OCI-LY7 (cell line): Measurements from ENCODE around the gene SRSF4. TPM values are rescaled to one million over a fixed set of nuclear protein-coding genes. Genes with fewer than 3 reads are reported as not detected.

Experiments used
- BruUV-seq: library from RNA; stranded (reverse); fragments of 400-500 nt; replicated peaks from 2 replicates; lab custom pipeline; 2021; lab: Mats Ljungman, UMichigan
- CTCF ChIA-PET: fragments of 300-600 bp; sonication (Branson Sonifier 250); formaldehyde crosslinking; loops from one replicate; lab custom pipeline; 2022; ENCODE audit warnings: antibody characterized with exemption; ENCODE audit not compliant: unreplicated experiment; lab: Charles Lee
- POLR2A ChIA-PET: fragments of 300-600 bp; sonication (Branson Sonifier 250); formaldehyde crosslinking; loops from one replicate; lab custom pipeline; 2022; ENCODE audit warnings: antibody characterized with exemption; lab: Charles Lee
- DNase-seq: peaks from one replicate; pipeline ENCODE4 v3.0.0-alpha.2; 2015; ENCODE audit warnings: low spot score
- H2AFZ ChIP-seq: fragments of 200-600 bp; sonication (generic), shearing (Covaris generic); 2 replicates; pipeline ENCODE4 v1.6.1; 2014; ENCODE audit warnings: mild to moderate bottlenecking, antibody characterized with exemption, low read length, moderate library complexity
- H3K27ac ChIP-seq: fragments of 200-600 bp; sonication (generic); 2 replicates; pipeline ENCODE4 v1.5.1; 2014; ENCODE audit warnings: mixed run types, low read depth, mild to moderate bottlenecking, moderate library complexity, low read length, inconsistent platforms; ENCODE audit not compliant: poor library complexity, severe bottlenecking
- H3K36me3 ChIP-seq: fragments of 200-600 bp; sonication (generic); 2 replicates; pipeline ENCODE4 v1.6.1; 2014; ENCODE audit warnings: mild to moderate bottlenecking, antibody characterized with exemption, low read length, moderate library complexity, mixed read lengths; ENCODE audit not compliant: insufficient read depth
- H3K4me1 ChIP-seq: fragments of 200-600 bp; sonication (generic); 2 replicates; pipeline ENCODE4 v1.5.1; 2014; ENCODE audit warnings: mild to moderate bottlenecking, low read length; ENCODE audit not compliant: insufficient read depth, poor library complexity, severe bottlenecking
- H3K4me2 ChIP-seq: fragments of 200-600 bp; sonication (generic); 2 replicates; pipeline ENCODE4 v1.6.1; 2014; ENCODE audit warnings: mild to moderate bottlenecking, low read length
- H3K4me3 ChIP-seq: fragments of 200-600 bp; sonication (generic); 2 replicates; pipeline ENCODE4 v1.5.1; 2014; ENCODE audit warnings: mild to moderate bottlenecking, low read depth, low read length; ENCODE audit not compliant: poor library complexity, severe bottlenecking
- H3K79me2 ChIP-seq: fragments of 200-600 bp; sonication (generic); 2 replicates; pipeline ENCODE4 v1.6.1; 2016; ENCODE audit warnings: low read depth, mild to moderate bottlenecking, low read length, moderate library complexity, mixed read lengths; ENCODE audit not compliant: insufficient read depth
- H3K9me2 ChIP-seq: fragments of 200-600 bp; sonication (generic); 2 replicates; pipeline ENCODE4 v1.6.1; 2016; ENCODE audit warnings: mild to moderate bottlenecking, low read length, mixed read lengths; ENCODE audit not compliant: insufficient read depth
- H3K9me3 ChIP-seq: fragments of 200-600 bp; sonication (generic); 2 replicates; pipeline ENCODE4 v1.6.1; 2014; ENCODE audit warnings: mild to moderate bottlenecking, mixed run types, low read length, mixed read lengths
- H4K20me1 ChIP-seq: fragments of 200-600 bp; sonication (generic); 2 replicates; pipeline ENCODE4 v1.6.1; 2014; ENCODE audit warnings: mild to moderate bottlenecking, antibody characterized with exemption, low read length, moderate library complexity, mixed read lengths; ENCODE audit not compliant: insufficient read depth
- EZH2phosphoT487 ChIP-seq: fragments of 200-600 bp; sonication (generic); IDR thresholded peaks from 2 replicates; pipeline ENCODE4 v1.6.1; 2018; ENCODE audit warnings: low read depth, borderline replicate concordance, mild to moderate bottlenecking, mixed run types, antibody characterized with exemption, low read length, moderate library complexity, mixed read lengths
- intact Hi-C: fragments of 100-400 bp; cut with micrococcal nuclease; formaldehyde crosslinking; loops from one replicate; pipeline ENCODE4 v1.10.0; 2022; ENCODE audit not compliant: unreplicated experiment
- total RNA-seq, 2 experiments: library from RNA; depleted of rRNA in 1 of 2; stranded (reverse); fragments of >200 nt in 1 of 2; shearing (Covaris generic) in 1 of 2; gene quantifications; 2 replicates each; pipeline ENCODE4 v1.2.3, GENCODE V29; 2014 to 2022
- TF ChIP-seq, protein P1 (sequence below): fragments of 200-600 bp; sonication (generic); conservative IDR thresholded peaks from 2 replicates; pipeline ENCODE4 v1.5.1; 2014; ENCODE audit warnings: mild to moderate bottlenecking, antibody characterized with exemption, low read length, moderate library complexity, mixed read lengths

SRSF4 gene
- total RNA-seq, 2 experiments from 2014 or later: 52.8 to 122 TPM

DNA sequence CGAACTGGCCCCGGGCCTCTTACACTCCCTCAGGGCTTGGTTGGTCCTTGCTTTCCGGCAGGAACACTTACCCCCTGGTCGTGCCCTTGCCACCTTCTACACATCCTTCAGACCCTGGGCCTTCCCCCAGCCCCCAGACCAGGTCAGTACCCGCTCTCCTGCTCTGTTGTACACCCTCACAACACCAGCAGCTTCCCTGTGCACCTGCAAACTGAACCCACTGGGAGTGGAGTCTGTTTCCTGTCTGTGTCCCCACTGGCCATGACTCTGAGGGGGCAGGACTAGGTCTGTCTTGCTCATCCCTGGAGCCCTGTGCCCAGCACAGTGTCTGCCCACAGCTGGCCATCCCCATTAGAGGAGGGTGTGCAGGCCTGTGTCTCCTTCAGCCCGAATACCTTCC, 55.9 kb downstream of the SRSF4 start:
- TF ChIP-seq, protein P1, sequence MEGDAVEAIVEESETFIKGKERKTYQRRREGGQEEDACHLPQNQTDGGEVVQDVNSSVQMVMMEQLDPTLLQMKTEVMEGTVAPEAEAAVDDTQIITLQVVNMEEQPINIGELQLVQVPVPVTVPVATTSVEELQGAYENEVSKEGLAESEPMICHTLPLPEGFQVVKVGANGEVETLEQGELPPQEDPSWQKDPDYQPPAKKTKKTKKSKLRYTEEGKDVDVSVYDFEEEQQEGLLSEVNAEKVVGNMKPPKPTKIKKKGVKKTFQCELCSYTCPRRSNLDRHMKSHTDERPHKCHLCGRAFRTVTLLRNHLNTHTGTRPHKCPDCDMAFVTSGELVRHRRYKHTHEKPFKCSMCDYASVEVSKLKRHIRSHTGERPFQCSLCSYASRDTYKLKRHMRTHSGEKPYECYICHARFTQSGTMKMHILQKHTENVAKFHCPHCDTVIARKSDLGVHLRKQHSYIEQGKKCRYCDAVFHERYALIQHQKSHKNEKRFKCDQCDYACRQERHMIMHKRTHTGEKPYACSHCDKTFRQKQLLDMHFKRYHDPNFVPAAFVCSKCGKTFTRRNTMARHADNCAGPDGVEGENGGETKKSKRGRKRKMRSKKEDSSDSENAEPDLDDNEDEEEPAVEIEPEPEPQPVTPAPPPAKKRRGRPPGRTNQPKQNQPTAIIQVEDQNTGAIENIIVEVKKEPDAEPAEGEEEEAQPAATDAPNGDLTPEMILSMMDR: no peak
- TF ChIP-seq EZH2phosphoT487: no peak
- Histone ChIP-seq H3K4me1 (no peaks in the 10 kb centered on the region), H3K9me2 (no peaks in the 10 kb centered on the region), H4K20me1 (no peaks in the 10 kb centered on the region), H3K9me3 (no peaks in the 10 kb centered on the region), H3K36me3 (no peaks in the 10 kb centered on the region), H3K4me3 (no peak overlapping the region), H2AFZ (no peak overlapping the region), H3K27ac (no peak overlapping the region), H3K4me2 (no peak overlapping the region), H3K79me2 (no peaks in the 10 kb centered on the region)
- intact Hi-C loops: no loop called here
- BruUV-seq: no TSS peak
- ChIA-PET POLR2A (interaction anchor here (0.7 kb wide), 1 partner anchor 292 kb away, joined by 3 read pairs; no protein-coding TSS in a partner anchor), CTCF (no interaction called here)
- no peak for DNase-seq

DNA sequence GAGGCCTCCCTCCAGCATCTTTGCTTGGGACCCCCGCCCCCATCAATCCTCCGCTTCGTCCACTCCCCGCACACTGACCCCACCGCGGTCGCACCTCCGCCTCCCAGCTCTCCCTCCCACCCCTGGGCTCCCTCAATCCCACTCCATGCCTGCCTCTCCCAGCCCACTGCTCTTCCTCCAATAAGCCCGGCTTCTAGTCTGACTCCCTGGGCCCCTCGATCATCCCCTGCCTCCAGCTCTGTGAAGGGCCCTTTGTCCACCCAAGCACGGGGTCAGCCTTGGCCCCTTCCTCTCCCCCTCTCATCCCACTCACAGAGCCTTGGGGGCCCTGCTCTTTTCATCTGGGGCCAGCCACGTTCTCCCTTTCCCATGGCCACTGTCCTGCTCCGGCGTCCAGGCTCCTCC, 56.5 kb downstream of the SRSF4 start:
- Histone ChIP-seq H3K79me2 (no peaks in the 10 kb centered on the region), H3K4me2 (no peak overlapping the region), H3K36me3 (no peaks in the 10 kb centered on the region), H3K9me3 (no peaks in the 10 kb centered on the region), H4K20me1 (no peaks in the 10 kb centered on the region), H3K4me1 (no peaks in the 10 kb centered on the region), H3K4me3 (no peak overlapping the region), H2AFZ (no peak overlapping the region), H3K9me2 (no peaks in the 10 kb centered on the region), H3K27ac (no peak overlapping the region)
- DNase-seq: no peak
- TF ChIP-seq, protein P1: no peak
- no peak for TF ChIP-seq EZH2phosphoT487
- ChIA-PET POLR2A (interaction anchor here (0.7 kb wide), 1 partner anchor 292 kb away, joined by 3 read pairs; no protein-coding TSS in a partner anchor), CTCF (no interaction called here)
- intact Hi-C loops: no loop called here
- BruUV-seq: no TSS peak

DNA sequence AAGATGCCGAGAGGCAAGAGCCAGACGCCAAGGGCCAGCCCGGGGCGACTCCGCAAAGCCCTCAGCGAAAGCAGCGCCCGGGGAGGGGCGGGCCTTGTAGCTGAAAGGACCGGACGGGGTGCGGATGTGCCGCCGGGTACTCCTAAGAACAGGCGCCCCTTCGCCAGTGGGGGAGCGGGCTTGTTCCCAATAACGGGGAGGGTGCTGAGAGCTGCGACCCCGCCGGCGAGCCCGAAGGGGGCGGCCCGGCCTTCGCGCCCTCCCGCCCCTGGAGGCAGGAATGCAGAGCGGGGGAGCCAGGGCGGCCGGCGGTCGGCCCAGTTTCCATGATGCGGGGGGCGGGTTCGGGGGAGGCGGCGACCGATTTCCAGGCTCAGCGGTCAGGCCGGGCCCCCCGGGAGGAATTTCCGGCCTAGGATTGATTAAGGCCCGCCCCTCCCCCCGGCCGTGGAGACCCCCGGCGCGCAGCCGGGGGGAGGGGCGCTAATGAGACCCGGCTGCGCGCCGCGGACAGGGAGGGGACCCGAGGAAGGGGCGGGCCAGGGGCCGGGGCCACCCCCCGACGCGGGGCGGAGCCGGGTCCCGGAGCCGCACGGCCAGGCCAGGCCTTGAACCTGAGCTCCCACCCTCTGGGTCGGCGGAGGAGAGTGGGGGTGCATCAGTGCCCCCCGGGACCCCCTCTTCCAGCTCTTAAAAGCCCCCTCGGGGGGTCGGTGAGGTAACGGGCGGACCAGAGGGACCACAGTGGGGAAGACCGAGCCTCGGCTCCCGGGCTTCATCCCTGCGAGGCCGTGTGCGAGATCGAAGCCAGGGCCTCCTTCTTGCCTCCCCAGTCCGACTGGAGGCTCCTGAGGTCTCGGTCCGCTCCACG, 57.1 kb downstream of the SRSF4 start:
- BruUV-seq: no TSS peak
- POLR2A ChIA-PET: interaction anchor here (0.7 kb wide), 2 partner anchors 76 to 293 kb away, joined by 3 read pairs; no protein-coding TSS in a partner anchor
- H3K27ac ChIP-seq: no peak overlapping the region

More for the DNA sequence above, 57.1 kb downstream of the SRSF4 start:
- intact Hi-C loops: no loop called here
- Histone ChIP-seq H3K79me2 (no peaks in the 10 kb centered on the region), H3K36me3 (no peaks in the 10 kb centered on the region), H3K9me3 (no peaks in the 10 kb centered on the region), H3K4me3 (peak overlapping the region; percentile 61), H3K4me2 (peak overlapping the region; percentile 66), H2AFZ (no peak overlapping the region), H3K4me1 (no peaks in the 10 kb centered on the region), H4K20me1 (no peaks in the 10 kb centered on the region), H3K9me2 (no peaks in the 10 kb centered on the region)
- peak; percentile 44 for DNase-seq
- CTCF ChIA-PET: no interaction called here
- TF ChIP-seq, protein P1: no peak
- TF ChIP-seq EZH2phosphoT487: no peak
